GM18873 (cell line): ENCODE data around the gene SLC1A2.

ENCODE experiments used
- ATAC-seq: cut with Tn5 transposase; IDR thresholded peaks from one replicate; pipeline ENCODE4 v1.9.1; 2021; ENCODE audit warnings: mild to moderate bottlenecking, moderate library complexity, moderate number of reproducible peaks; ENCODE audit not compliant: unreplicated experiment, low FRiP score

SLC1A2 gene

DNA sequence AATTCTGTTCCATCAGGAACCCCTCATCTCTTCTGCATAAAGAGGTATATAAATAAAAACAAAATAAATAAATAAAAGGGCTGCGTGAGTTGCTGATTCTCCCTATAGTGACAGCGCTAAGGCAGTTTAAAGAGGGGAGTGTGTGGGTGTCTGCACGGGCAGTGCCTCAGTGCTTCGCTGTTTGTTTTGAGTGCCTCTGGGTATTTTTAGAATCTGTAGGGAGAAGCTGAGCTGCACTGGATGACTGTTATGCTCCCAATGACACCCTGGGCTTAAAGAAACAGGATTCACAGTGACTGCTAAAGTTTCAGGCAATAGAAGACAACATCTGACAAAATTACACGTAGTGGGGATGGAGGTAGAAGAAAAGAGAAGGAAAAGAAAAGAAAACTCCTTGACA, 38.8 kb downstream of the SLC1A2 start:
- no peak for ATAC-seq

DNA sequence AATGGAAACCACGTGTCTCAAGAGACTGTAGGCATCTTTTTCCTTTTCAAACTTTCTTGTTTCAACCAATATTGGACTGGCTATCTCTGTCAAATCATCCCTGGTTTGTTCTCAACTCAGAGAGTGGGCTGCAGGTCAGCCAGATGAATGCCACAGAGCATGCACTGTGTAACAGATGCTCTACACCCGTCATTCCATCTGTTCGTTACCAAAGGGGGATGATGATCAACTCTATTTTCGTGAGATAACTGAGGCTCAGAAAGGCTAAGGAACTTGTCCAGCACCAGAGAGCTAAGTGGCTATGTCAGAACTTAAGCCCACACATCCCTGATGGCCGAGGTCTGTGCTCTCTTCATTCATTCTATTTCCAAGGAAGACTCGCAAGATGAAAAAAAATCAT, 42.1 kb downstream of the SLC1A2 start:
- no peak for ATAC-seq

DNA sequence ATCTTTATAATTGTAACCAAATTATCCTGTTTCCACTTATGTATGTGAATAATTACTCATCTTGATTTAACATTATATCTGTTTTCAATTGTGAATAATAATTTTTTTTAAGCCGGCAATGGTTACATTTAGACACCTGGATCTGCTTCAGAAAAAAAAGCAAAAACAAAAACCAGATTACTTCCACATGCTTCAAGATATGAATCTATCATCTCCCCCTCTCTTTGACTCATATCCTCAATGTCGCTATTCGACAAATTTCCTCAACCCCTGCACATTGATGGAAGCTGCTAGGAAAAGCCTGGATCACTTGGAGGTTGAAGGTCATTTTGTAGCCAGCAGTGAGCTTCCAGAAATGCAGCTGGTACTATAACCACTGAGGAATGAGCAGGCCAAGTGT, 42.7 kb downstream of the SLC1A2 start:
- ATAC-seq = no peak

DNA sequence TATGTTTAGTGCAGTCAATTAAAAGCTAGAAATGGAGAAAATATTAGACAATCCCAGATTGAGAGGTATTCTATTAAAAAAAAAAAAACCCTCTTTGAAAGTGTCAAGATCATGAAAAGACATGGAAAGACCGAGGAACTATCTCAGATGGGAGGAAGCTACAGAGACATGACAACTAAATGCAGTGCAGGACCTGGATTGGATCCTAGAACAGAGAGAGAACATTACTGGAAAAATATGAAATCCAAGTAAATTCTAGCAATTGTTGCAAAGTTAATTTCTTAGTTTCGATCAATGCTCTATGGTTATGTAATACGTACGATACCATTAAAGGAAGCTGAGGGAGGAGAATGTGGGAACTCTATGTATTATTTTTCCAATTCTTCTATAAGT, 43.2 kb downstream of the SLC1A2 start:
- no peak for ATAC-seq

DNA sequence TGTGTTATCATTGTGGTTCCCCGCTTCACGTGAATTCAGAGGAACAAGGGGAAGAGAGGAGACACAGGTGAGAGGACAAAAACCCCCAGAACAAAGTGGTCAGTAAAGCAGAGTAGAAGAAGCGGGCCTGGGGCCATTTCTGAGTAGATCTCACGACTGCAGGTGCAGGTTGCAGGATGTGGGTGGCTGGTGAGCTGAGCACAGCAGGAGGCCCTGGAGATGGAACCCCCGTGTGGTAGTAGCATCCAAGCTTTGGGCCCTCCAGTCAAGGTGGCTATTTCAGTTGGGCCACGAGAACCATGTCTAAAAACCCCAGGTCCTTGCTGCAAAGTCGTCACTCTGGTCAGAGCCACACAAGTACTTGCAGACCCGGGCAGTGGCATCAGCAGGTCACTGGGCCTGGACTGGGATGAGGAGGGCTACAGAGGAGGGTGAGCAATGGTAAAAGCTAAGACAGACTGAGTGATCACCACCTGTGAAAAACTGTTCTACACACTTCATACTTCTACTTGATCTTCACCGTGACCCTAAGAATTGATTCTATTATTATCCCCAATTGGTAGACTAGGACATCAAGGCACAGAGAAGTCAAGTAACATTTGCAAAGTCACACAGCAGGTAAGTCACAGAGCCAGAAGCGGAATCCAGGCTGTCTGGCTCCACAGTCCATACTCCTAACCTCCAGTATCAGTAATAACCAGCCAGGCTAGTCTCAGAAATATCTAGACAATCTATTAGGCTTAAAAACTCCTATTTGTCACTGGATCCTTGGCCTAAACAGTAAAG, 43.8 kb downstream of the SLC1A2 start:
- ATAC-seq = no peak

DNA sequence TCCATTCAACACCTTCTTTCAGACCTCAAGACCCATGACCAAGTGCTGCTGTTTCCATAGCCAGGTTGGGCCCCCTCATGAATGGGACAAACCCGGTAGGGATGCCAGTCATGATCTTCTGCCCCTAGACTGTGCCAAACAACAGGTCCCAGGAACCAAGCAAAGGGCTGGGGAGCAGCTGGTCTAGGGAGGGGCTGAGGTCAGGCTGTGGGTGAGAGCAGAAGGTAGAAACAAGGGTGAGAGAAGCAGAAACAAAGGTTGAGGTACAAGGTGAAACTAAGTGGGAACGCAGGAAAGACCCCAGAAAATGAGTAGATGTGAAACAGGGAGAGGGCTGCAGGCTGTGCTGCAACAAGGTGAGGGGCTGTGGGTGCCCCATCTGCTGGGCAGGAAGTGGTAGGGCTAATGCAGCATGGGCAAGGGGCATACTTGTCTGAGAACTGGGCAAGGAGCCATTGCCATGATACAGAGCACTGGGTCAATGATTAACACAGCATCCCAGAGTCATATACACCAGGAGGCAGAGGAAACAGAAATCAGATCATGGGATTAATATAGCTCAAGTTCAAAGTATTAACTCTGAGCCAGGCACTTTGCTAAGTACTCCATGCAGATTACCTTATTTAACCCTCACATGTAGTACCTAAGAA, 45.9 kb downstream of the SLC1A2 start:
- ATAC-seq = no peak

DNA sequence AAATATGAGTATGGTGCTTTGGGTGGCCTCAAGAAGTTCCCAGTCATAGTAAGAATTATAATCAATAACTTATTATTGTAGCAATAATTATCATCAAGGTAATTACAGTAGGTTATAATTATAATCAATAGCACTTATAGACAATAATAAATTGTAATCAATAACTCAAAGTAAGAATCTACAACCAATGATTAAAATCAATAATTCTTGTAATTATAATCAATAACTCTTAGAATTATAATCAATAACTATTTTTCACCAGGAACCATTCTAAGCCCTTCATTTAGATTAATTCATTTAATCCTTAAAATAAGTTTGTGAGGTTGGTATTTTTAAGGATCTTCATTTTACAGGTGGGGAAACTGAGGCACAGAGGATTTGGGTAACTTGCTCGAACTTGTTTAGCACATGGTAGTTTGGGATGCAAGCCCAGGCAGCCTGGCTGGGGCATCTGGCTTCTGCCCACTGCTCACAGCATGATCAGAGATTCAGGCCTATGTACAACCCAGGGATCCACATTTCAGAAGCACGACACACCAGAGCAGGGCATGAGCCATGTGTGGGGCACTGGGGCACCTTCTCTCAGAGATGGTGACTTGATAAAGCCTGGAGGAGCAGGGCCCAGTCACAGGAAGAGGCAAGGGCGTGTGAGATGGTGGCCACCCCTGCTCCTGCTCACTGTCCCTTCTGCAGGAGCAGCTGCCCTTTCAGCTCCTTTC, 46.6 kb downstream of the SLC1A2 start:
- ATAC-seq = no peak

DNA sequence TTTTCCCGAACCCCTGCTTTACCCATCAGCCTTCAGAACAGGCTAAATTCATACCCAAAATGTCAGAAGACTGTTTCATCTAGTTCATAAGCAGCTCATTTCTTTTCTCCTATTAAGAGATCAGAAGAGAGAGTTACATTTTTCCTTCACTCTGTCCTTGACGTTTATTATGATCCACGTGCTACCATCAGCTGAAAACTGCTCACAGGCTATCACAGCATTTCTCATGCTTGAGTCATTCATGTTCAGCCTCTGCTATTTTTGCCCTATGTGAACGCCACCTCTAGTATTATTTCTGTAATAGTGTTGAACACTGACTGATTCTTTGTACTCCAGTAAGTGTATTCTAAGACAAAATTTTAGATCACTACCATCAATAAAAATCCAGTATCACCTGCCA, 51.9 kb downstream of the SLC1A2 start:
- no peak for ATAC-seq

DNA sequence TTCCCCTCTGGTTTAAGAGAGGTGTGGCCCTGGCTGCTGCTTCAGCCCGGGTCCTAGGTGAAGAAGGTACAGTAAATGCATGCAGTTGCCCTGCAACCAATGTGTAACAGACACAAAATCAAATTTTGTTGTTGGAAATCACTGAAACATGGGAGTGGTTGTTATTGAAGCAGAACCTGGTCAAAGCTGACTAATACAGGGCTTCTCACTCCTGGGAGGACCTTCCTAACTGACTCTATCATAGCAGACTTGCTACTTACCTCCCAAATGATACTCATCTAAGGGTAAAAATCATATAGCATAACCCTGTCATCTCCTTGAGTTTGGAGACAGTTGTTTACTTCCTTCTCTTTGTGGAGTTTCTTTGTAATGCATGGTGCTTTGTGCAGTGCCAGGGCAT, 52.6 kb downstream of the SLC1A2 start:
- no peak for ATAC-seq

DNA sequence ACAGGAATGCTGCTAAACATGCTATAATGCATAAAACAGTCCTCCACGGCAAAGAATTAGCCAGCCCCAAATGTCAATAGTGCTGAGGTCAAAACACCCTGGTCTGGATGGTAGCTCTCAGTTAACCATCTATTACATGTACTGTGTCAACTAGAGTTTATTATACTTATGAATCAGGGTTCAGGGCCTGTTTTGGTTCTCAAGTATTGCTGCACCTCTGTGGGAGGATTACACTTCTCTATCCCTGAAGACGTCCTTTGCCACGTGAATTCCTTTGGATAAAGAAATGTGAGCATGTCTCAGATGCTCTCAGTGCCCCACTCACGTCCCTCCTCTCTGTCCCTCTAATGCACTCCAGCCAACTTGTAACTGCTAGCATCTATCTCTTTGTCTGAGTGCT, 53.4 kb downstream of the SLC1A2 start:
- ATAC-seq = no peak

DNA sequence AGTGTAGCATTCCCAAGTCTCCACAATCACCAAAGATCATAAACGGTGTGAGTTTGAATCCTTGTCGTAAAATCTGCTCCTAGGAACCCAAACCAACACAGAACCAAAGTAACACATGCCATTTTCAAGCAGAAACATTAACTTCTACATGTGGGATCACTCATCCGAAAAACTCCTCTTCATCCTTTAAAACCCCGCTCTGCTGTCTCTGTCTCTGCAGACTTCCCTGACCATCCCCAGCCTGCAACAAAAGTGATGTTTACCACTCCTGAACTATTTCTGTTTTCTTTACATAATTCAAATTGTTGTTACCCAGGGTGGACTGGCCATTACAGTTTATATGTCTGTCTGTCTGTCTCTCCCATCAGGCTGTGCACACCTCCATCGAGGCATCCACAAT, 54.0 kb downstream of the SLC1A2 start:
- no peak for ATAC-seq

DNA sequence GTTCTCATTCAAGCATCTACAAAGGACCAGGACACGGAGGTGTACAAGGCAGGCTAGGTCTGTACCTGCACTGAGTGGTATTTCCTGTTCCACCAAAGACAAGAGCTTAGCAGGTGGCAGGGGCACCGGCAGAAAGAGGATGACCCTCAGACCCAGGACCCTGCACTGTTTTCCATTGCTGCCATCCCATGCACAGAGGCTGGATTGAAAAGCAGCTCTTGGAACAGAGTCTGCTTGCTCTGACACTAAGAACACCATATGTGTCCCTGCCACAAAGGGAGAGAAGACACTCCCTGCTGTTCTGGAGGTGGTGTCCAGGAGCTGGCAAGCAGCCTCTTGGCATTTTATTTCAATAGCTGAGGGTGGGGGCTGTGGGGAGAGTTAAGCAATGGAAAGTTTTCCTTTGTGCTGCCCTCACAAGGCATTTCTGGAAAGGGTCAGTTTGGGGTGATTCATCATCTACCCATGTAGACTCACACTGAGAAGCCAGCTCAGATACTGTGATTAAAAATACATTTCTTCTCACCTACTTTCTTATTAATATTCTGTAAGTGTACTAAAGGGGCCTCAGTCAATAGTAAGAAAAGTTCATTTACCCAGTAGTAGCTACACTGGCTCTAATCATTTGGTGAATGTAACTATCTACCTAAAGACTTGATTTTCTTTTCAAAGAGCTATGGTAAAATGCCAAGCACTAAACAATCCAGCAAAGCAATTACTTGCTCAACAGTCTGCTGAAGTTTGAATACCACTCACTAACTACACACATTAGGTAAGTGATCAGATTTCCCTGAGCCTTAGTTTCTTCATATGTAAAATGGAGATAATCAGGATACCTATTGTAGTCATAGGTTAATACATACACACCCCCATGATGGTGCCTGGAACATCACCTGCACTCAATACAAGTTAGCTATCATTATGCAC, 55.2 kb downstream of the SLC1A2 start:
- ATAC-seq = no peak

DNA sequence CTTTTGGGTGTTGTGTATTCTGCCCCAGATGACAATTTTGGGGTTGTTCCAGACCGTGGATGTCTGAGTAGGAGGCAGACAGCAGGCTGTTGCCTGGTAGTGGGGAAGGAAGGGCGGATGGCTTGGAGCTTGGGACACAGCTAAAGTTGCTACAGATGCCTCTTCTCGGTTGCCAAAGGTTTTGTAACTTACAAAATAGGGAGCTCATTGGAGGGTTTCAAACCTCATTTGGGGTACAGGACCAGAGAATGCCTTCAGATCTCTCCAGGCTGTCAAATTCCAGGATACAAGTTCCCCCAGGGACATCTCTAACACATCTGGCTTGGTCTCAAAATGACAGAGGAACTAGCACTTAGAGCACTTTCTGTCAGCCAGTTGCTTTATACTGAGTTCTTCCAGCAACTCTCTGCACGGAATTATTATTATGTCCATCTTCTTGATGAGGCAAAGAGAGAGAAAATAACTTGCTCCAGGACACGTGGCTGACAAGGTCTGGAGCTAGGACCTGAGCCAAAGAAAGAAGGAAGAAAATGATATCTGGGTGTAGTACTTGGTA, 56.0 kb downstream of the SLC1A2 start:
- no peak for ATAC-seq

DNA sequence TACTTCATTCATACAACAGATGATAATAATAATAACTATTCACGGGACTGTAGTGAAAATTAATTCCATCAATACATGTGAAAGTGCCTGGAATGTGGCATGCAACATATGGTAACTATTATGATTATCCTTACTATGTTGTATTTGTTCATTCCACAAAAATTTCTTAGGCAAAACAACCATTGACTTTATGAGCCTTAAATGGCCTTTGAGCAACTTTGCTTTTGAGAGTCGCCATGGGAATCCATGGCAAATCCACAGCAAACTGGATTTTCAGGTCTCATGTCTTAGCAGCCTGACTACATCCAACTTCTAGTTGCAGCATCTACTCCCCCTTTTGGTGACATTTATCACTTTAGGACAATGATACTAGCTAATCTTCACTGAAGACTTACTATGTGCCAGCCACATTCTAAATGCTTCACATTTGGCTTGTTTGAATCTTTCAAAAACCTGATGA, 56.8 kb downstream of the SLC1A2 start:
- no peak for ATAC-seq

DNA sequence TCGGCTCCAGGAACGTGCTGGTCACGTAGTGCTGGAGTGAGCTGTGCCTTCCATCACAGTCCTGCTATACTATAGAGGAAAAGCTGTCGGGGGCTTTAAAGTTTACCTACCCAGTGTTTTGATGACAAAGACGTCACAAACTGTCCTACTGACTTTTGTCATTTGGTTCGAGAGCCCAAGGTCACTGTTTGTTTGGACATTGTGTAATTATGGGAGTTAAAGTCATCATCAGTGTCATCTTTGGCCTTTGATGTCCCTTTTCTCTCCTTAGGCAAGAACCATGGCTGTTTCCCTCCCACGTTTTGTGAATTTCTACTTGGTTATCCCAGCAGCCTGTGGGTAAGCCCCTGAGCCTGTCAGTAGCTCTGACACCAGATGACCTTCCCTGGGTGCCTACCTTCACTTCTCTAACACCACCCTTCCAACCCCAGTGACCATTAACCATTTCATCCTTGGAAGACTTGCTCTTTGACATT, 59.3 kb downstream of the SLC1A2 start:
- no peak for ATAC-seq

DNA sequence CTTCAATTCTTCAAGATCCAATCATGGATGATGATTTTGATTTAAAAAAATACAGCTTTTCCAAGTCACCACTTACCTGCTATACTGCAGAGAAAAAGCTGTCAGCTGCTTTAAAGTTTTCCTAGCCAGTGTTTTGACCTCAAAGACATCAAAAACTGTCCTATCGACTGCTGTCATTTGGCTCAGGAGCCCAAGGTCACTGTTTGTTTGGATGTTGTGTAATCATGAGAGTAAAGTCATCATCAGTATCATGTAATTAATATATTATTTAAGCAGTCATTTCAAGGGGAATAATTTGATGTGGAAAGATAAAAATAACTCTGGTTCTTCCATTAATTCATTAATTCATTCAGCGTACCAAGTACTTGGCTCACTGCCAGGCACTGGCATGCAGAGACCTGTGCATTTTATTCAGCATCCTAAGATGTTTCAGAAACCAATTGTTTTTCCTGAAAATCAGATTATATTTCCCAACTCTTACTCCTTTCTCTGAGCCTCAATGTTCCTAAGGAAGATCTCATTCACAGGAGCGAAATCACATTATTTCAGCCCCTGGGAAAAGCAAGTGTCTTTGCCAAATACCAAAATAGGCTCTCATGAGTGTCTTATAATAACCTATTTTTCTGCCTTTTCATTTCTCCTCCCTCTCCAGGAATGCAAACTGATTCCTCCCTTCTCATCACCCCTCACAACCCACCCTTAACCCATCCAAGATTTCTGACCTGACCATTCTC, 59.9 kb downstream of the SLC1A2 start:
- no peak for ATAC-seq

DNA sequence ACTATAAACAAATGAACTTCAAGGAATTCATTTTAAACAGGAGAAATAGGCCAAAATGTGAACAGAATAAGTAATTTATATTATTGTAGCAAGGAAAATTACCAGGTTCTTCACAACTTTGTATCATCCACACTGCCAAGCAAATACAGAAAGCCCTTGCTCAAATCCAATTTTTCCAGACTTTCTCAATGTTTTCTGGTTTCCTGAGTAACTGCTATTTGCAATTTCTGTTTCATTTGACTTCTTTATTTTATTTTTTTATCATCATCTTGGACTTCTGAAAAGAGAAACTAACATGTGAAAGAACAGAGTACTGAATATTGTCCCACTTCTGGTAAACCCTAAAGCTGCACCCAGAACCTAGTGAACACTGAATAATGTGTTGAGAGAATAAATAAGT, 61.0 kb downstream of the SLC1A2 start:
- no peak for ATAC-seq

DNA sequence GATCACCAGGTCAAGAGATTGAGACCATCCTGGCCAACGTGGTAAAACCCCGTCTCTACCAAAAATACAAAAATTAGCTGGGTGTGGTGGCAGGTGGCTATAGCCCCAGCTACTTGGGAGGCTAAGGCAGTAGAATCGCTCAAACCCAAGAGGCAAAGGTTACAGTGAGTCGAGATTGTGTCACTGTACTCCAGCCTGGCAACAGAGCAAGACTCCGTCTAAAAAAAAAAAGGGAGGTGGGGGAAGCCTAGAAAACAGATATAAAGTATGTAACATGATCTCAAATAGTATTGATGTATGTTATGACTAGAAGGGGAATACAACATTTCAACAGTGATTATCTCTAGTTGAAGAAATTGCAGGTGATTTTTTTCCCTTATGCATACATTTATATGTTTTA, 61.4 kb downstream of the SLC1A2 start:
- ATAC-seq = no peak

DNA sequence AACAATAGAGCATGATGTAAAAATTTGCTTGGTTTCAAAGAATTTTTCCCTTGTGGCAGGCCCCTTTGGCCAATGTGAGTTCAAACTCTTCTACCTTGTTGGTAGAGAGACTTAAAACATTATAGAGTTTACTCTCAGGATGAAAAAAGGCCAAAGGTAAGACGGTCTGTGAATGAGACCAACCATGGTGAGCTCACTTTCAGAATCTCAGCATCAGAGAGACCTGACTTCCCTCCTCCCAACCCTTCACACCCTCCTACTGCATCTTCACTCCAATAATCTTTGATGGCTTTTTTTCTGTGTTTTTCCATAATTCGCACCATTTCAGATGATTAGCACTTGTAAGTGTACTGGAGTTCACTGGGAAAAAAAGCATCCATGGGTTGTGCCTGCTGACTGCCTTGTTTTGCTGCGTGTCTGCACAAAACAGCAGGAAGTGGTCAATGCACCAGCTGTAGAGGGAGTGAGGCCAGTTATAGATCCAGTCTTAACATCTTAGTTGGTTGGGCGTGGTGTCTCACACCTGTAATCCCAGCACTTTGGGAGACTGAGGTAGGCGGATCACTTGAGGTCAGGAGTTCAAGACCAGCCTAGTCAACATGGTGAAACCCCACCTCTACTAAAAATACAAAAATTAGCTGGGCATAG, 64.1 kb downstream of the SLC1A2 start:
- ATAC-seq = no peak
